OCI-LY3 (cell line): ENCODE data around the gene DNAH10.

Source experiments
- CTCF ChIP-seq: fragments of 200-600, 300-600 bp; sonication (generic); IDR thresholded peaks from 2 replicates; pipeline ENCODE4 v1.5.1; 2014; ENCODE audit warnings: antibody characterized with exemption, low read length, low read depth
- EZH2phosphoT487 ChIP-seq: fragments of 200-600 bp; shearing (Covaris generic); IDR thresholded peaks from 2 replicates; pipeline ENCODE4 v1.6.1; 2018; ENCODE audit warnings: antibody characterized with exemption, mixed run types, low read depth

GRCh38 chr12:123890536-123890902, 128.4 kb downstream of the DNAH10 start:
- TF ChIP-seq CTCF (no peak), EZH2phosphoT487 (no peak)
